GM12878 (cell line): ENCODE measurements around the gene BAG3.

ENCODE experiments used
- CHD1 ChIP-seq: IDR thresholded peaks from 2 replicates; pipeline ENCODE4 v1.6.1; 2012; ENCODE audit warnings: low read depth, low read length, improper control_type of control experiment
- CTCF ChIP-seq, 3 experiments: IDR thresholded peaks in 2 of 3; conservative IDR thresholded peaks in 1 of 3; 2 replicates each; pipeline ENCODE4 v1.5.1; 2011; ENCODE audit warnings: low read depth in 3 of 3, low read length in 3 of 3, mild to moderate bottlenecking in 3 of 3, control low read depth in 2 of 3, moderate library complexity in 2 of 3, inconsistent platforms in 1 of 3, mixed read lengths in 1 of 3; ENCODE audit not compliant: control insufficient read depth in 2 of 3, insufficient read depth in 1 of 3; ENCODE audit errors: extremely low read depth in 1 of 3
- HDAC6 ChIP-seq: fragments of 200-600 bp; sonication (generic); IDR thresholded peaks from one replicate; pipeline ENCODE4 v1.8.0; 2017; ENCODE audit warnings: antibody characterized with exemption; ENCODE audit not compliant: unreplicated experiment
- MEF2A ChIP-seq: IDR thresholded peaks from 2 replicates; pipeline ENCODE4 v1.6.1; 2011; ENCODE audit warnings: low read depth, mild to moderate bottlenecking, low read length, moderate library complexity; ENCODE audit not compliant: insufficient read depth
- MXI1 ChIP-seq: fragments of 150-350 bp; IDR thresholded peaks from 2 replicates; pipeline ENCODE4 v1.6.1; 2011; ENCODE audit warnings: low read depth, mild to moderate bottlenecking, inconsistent platforms, low read length, improper control_type of control experiment
- MYB ChIP-seq: fragments of 150-350 bp; IDR thresholded peaks from 2 replicates; pipeline ENCODE4 v1.6.1; 2014; ENCODE audit warnings: mild to moderate bottlenecking, low read depth, low read length, borderline replicate concordance
- NR2C1 ChIP-seq: fragments of 450-650 bp; IDR thresholded peaks from 2 replicates; pipeline ENCODE4 v1.6.1; 2017; ENCODE audit warnings: antibody characterized with exemption, mild to moderate bottlenecking, moderate library complexity
- POLR2AphosphoS5 ChIP-seq: IDR thresholded peaks from 2 replicates; pipeline ENCODE4 v1.6.1; 2011; ENCODE audit warnings: mild to moderate bottlenecking, low read length, inconsistent platforms
- POU2F2 ChIP-seq: IDR thresholded peaks from 3 replicates; pipeline ENCODE4 v1.6.1; 2011; ENCODE audit warnings: low read depth, mild to moderate bottlenecking, low read length, borderline replicate concordance
- RELB ChIP-seq: fragments of 450-650 bp; IDR thresholded peaks from 2 replicates; pipeline ENCODE4 v1.6.1; 2017; ENCODE audit warnings: low read depth, mild to moderate bottlenecking, moderate library complexity
- REST ChIP-seq: IDR thresholded peaks from 2 replicates; pipeline ENCODE4 v1.6.1; 2012; ENCODE audit warnings: mild to moderate bottlenecking, low read depth, low read length
- TAF1 ChIP-seq: IDR thresholded peaks from 2 replicates; pipeline ENCODE4 v1.6.1; 2011; ENCODE audit warnings: mild to moderate bottlenecking, low read depth, low read length, borderline replicate concordance
- USF2 ChIP-seq: IDR thresholded peaks from 2 replicates; pipeline ENCODE4 v1.6.1; 2011; ENCODE audit warnings: low read depth, low read length, improper control_type of control experiment, borderline replicate concordance
- WRNIP1 ChIP-seq: IDR thresholded peaks from 2 replicates; pipeline ENCODE4 v1.6.1; 2011; ENCODE audit warnings: low read depth, low read length, improper control_type of control experiment, borderline replicate concordance

- TF ChIP-seq CTCF (IDR thresholded peaks at IDR 0.05 in 2 of 3, conservative IDR thresholded peaks at IDR 0.05 in 1 of 3; ENCODE audit: control insufficient read depth in 2 of 3, extremely low read depth in 1 of 3, insufficient read depth in 1 of 3, low read depth in 3 of 3, low read length in 3 of 3) (no peak), USF2 (no peak), MEF2A (no peak), RELB (no peak), POLR2AphosphoS5 (no peak), MXI1 (no peak), CHD1 (no peak), WRNIP1 (no peak), REST (no peak), MYB (no peak), TAF1 (no peak), POU2F2 (no peak), HDAC6 (no peak), NR2C1 (no peak)
Observed at GRCh38 chr10:119604468-119604867, 46.7 kb upstream of the BAG3 start.
